ENCODE data around the gene CD63.

The CD63 gene

DNA sequence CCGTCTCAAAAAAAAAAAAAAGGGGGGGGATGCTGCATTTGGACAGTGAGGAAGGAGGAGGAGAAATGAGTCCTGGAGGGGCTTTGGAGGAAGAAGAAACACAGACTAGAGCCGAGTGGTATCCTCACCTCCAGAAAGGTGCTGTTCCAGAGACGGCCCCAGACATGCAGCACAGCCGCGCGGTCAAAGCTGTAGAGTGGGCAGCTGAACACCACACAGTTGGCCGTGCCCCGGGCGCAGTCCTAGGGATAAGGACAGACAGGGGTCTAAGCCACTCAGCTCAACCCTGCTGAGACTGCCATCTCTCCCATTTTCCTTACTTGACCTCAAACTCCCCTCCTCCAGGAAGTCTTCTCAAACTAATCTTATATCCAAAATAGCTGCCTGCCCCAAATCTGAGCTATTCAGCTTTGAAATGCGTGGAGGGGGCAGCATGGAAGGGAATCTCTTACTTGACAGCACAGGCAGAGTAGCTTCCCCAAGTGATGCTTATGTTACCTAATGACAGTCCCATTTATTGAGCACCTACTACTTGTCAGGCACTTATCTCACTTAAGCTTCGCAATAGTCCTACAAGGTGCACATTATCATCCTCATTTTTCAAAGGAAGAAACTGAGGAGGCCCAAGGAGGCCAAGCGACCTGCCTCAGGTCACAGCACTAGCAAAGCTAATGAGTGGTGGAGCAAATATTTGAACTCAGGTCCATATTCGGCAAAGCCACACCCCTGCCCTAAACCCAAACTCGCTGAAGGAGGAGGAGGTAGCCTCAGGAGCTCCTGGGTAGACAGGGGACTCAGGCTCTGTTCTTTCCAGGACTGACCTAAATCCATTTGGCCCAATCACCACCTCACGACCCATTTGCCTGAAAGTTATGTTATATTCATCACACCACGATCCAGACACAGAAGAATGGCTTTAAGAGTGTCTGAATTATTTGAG, 39.8 kb downstream of the CD63 start:
- DNase-seq (ENCODE audit: low read depth in 2 of 3, low spot score in 2 of 3), result no peak

DNA sequence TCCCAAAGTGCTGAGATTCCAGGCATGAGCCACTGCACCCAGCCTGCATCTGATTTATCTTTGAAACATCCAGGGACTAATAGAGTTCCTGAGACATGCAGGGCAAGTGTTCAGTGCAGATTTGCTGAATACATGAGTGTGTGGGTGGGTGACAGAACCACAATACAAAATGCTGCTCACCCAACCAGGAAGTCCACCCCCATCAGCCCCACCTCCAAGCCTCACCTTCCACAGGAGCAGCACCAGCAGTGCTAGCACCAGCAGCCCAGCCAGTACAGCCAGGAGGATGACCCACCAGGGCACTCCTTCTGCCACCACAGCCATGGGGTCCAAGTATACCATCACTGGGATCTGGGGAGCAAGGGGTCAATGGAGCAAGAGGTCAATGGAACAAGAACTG, 41.1 kb downstream of the CD63 start:
- no peak for DNase-seq (ENCODE audit: low read depth in 2 of 3, low spot score in 2 of 3)

DNA sequence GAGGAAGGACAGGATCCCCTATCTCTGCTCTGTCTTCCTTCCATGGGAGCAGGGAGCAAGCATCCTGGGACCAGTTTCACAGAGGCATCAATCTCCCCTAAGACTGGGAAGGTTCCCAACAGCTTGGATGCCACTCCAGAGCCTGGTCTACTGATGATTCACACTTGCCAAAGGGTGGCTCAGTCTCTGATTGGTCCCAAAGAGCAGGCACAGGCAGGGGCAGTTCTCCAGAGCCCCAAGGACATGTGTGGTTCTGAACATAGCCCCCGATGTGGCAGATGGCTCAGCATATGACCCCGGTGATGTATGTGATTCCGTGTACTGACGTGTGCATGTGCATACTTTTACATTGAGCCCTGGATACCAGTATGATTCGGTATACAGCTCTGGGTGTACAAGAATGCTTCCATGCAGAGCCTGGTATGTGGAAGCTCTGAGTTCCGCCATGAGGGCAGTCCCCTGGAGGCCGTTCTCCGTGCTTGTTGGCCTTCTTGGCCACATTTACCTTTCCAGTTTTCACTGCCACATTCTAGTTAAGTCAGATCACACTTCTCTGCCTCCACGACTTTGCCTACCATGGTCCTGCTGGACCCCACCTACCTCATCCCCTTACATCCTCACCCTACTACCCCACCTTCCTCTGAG, 42.3 kb downstream of the CD63 start:
- DNase-seq (ENCODE audit: low read depth in 2 of 3, low spot score in 2 of 3), result no peak

DNA sequence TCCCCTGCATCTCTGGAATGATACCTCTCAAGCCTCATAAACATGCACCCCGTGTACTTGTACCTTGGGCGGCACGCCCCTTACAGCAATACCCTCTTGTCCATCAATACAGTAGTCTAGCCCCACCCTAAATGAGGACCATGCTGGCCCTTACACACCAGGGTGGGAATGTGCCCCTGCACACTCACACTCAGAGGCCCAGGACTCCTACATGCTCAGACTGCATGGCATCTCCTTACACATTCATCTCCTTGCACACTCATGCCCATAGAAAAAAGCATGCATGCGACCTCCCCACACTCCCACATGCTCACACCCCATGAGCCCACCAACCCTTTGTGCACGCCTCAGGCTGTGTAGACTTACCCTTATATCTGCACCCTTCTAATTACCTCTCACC, 43.1 kb downstream of the CD63 start:
- no peak for DNase-seq (ENCODE audit: low read depth in 2 of 3, low spot score in 2 of 3)

DNA sequence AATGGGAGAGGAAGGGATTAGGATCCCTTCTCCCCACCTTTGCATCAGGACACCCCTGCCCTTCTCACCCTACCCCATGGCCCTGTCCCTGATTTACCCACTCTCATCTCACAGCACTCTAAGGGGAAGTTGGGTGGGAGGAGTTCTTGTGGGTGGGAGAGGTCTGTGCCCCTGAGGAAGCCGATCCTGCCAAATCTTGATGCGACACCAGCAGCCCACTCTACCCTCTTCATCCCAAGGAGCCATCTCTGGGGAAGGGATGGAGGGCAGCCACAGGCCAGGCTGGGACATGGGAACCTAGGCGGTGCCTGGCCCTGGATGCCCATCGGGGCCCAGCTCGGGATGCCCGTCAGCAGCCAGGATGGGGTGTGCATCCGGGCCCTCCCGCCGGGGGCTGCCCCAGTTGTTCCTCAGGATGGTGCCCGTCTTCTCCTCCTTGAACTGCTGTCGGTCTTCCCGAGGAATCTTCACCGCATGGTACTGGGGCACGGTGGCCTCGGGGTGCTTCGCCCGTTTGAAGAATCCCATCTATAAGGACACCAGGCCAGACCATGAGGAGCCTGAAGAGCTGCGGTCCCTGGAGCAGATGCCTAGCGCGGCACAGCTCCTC, 43.9 kb downstream of the CD63 start:
- no peak for DNase-seq (ENCODE audit: low read depth in 2 of 3, low spot score in 2 of 3)

DNA sequence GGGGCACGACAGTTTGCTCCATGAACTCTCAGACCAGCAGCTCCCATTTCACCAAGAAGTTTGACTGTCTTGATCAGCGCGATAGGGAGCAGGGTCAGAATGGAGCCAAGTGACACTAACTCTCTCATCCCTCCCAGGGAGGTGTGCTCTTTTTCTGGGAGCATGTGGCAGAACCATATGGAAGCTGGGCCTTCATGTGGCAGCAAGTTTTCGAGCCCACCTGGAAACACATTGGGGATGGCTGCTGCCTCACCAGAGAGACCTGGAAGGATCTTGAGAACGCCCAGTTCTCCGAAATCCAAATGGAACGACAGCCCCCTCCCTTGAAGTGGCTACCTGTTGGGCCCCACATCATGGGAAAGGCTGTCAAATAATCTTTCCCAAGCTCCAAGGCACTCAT, 45.1 kb downstream of the CD63 start:
- no peak for DNase-seq (ENCODE audit: low read depth in 2 of 3, low spot score in 2 of 3)

DNA sequence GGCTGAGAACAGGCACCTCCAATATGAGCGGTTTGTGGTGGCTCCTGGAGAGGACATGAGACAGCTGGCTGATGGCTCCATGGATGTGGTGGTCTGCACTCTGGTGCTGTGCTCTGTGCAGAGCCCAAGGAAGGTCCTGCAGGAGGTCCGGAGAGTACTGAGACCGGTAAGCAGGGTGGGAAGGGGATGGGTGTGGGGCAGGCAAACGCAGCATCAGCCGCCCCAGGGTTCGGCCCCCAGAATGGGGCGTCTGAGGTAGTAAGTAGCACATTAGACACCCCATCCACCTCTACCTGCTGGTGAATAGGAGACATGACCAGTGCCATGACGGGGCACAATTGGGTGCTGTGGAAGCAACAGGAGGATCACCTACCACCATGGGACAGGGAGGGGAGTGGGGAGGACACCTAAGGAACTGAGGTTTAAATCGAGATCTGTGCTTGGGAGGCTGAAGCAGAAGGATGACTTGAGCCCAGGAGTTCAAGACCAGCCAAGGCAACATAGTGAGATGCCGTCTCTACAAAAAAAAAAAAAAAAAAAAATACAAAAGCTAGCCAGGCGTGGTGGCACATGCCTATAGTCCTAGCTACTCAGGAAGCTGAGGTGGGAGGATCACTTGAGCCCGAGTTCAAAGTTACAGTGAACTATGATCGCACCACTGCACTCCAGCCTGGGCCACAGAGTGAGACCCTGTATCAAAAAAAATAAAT, 46.6 kb downstream of the CD63 start:
- DNase-seq (ENCODE audit: low read depth in 2 of 3, low spot score in 2 of 3), result no peak

DNA sequence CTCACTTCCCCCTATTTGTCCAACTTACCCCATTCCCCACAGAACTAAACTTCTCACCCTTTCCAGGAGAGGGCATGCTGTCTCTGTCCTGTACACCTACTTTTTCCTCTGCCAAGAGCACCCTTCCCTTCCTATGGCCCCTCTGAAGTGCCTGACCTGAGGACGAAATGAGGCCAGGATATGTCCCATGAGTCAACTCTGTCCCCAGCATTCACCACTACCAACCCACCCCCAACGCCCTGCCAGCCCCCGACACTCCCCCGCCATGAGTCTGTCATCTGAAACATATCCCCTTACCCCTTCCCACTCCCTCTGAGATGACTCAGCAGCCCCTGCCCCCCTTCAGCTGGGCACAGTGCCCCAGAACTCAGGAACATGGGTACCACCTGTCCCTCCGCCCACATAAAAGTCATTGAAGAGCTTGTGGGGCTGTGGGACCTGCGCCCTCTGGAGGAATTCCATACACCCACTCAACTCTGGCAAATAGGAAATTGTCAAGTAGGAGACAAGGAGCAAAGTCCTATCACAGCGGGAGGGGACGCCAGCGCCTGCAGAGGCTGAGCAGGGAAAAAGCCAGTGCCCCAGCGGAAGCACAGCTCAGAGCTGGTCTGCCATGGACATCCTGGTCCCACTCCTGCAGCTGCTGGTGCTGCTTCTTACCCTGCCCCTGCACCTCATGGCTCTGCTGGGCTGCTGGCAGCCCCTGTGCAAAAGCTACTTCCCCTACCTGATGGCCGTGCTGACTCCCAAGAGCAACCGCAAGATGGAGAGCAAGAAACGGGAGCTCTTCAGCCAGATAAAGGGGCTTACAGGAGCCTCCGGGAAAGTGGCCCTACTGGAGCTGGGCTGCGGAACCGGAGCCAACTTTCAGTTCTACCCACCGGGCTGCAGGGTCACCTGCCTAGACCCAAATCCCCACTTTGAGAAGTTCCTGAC, 47.4 kb downstream of the CD63 start:
- DNase-seq (ENCODE audit: low read depth in 2 of 3, low spot score in 2 of 3), result no peak

DNA sequence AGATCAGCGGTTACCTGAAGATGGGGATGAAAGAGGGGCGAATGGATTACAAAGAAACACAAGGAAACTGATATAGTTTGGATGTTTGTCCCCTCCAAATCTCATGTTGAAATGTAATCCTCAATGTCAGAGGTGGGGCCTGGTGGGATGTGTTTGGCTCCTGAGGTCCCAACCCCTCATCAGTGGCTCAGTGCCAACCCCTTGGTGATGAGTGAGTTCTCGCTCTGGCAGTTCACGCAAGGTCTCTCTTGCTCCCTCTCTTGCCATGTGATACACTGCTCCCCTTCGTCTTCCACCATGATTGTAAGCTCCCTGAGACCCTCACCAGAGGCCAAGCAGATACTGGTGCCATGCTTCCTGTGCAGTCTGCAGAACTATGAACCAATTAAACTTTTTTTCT, 49.1 kb downstream of the CD63 start:
- no peak for DNase-seq (ENCODE audit: low read depth in 2 of 3, low spot score in 2 of 3)

DNA sequence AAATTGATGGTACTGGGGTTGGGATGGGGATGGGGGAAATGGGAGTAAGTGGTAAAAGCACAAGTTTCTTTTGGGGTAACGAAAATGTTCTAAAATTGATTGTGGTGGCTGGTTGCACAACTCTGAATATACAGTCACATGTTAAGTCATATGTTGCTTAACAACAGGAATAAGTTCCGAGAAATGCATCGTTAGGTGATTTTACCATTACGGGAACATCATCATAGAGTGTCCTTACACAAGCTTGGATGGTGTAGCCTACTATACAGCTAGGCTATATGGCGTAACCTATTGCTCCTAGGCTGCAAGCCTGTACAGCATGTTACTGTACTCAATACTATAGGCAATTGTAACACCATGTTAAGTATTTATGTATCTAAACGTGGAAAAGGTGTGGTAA, 52.1 kb downstream of the CD63 start:
- DNase-seq (ENCODE audit: low read depth in 2 of 3, low spot score in 2 of 3), result no peak

DNA sequence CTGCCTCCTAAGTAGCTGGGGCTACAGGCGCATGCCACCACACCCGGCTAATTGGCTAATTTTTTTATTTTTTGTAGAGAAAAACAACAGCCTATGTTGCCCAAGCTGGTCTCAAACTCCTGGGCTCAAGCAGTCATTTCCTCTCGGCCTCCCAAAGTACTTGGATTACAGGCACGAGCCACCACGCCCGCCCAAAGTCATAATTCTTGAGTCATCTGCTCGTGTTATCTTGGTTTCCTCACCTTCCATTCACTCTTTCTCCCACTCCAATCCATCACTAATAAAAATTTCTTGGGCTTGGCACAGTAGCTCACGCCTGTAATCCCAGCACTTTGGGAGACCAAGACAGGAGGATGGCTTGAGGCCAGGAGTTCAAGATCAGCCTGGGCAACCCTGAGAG, 53.1 kb downstream of the CD63 start:
- DNase-seq (ENCODE audit: low read depth in 2 of 3, low spot score in 2 of 3), result no peak
